ENCODE results near the gene ZNF90. TPM values are rescaled to one million over a fixed set of nuclear protein-coding genes. Genes with fewer than 3 reads are reported as not detected.

The ZNF90 gene
- total RNA-seq, 1 experiment from 2014 or later, result not detected

- Histone ChIP-seq H3K79me2 (ENCODE audit: insufficient read depth, low read length) (no peaks in the 10 kb centered on the region), H3K4me3 (replicated peaks in 1 of 2; ENCODE audit: low read depth in 1 of 2, low read length in 2 of 2) (no peak overlapping the region), H3K36me3 (ENCODE audit: control insufficient read depth in 1 of 2, insufficient read depth in 2 of 2, low read length in 2 of 2) (no peaks in the 10 kb centered on the region), H3K9me2 (ENCODE audit: insufficient read depth) (no peaks in the 10 kb centered on the region), H3K27me3 (ENCODE audit: insufficient read depth, low read length) (no peaks in the 10 kb centered on the region), H3K4me2 (ENCODE audit: low read length) (no peak overlapping the region), H4K20me1 (ENCODE audit: insufficient read depth) (no peaks in the 10 kb centered on the region), H2AFZ (ENCODE audit: low read depth, low read length, poor library complexity, severe bottlenecking) (no peak overlapping the region), H3K9me3 (ENCODE audit: control insufficient read depth in 1 of 2, insufficient read depth in 1 of 2, low read depth in 1 of 2, low read length in 2 of 2) (peaks cover 0 to 14% of the 10 kb centered on the region in 2 experiments; a peak in 2 of 4 replicates), H3K9ac (ENCODE audit: low read length) (no peak overlapping the region), H3K27ac (ENCODE audit: low read depth, low read length) (no peak overlapping the region), H3K4me1 (ENCODE audit: control insufficient read depth in 1 of 2, insufficient read depth in 2 of 2, low read length in 2 of 2) (no peaks in the 10 kb centered on the region)
- BruUV-seq (replicated peaks), result no TSS peak
- intact Hi-C loops (cut with micrococcal nuclease), result no loop called here
- POLR2A ChIA-PET, result no interaction called here
- RAD21 ChIA-PET (ENCODE audit: low non-redundant PET in 1 of 2, low total read pairs in 2 of 2, uncharacterized antibody in 2 of 2, unreplicated experiment in 2 of 2), result no interaction called here
- no peak for DNase-seq (ENCODE audit: low read depth, low spot score)
- TF ChIP-seq EGR1 (IDR thresholded peaks at IDR 0.05; ENCODE audit: low read depth) (no peak), SP1 (IDR thresholded peaks at IDR 0.05; ENCODE audit: low read depth) (no peak), TCF7L2 (IDR thresholded peaks at IDR 0.05; ENCODE audit: borderline replicate concordance, extremely low read depth, insufficient read depth, insufficient read length) (no peak), POLR2AphosphoS5 (IDR thresholded peaks at IDR 0.05; ENCODE audit: low read depth, low read length) (no peak)
- CTCF ChIA-PET, result no interaction called here
- no peak for ATAC-seq
These were observed 806 bp downstream of the ZNF90 start for GRCh38 chr19:20078581-20079031.

- Histone ChIP-seq H4K20me1 (ENCODE audit: insufficient read depth) (no peaks in the 10 kb centered on the region), H2AFZ (ENCODE audit: low read depth, low read length, poor library complexity, severe bottlenecking) (no peak overlapping the region), H3K4me2 (ENCODE audit: low read length) (no peak overlapping the region), H3K9ac (ENCODE audit: low read length) (no peak overlapping the region), H3K27ac (ENCODE audit: low read depth, low read length) (no peak overlapping the region), H3K9me2 (ENCODE audit: insufficient read depth) (no peaks in the 10 kb centered on the region), H3K9me3 (ENCODE audit: control insufficient read depth in 1 of 2, insufficient read depth in 1 of 2, low read depth in 1 of 2, low read length in 2 of 2) (peaks cover 0 to 9% of the 10 kb centered on the region in 2 experiments; a peak in 2 of 4 replicates), H3K4me3 (replicated peaks in 1 of 2; ENCODE audit: low read depth in 1 of 2, low read length in 2 of 2) (no peak overlapping the region), H3K36me3 (ENCODE audit: control insufficient read depth in 1 of 2, insufficient read depth in 2 of 2, low read length in 2 of 2) (no peaks in the 10 kb centered on the region), H3K4me1 (ENCODE audit: control insufficient read depth in 1 of 2, insufficient read depth in 2 of 2, low read length in 2 of 2) (no peaks in the 10 kb centered on the region), H3K79me2 (ENCODE audit: insufficient read depth, low read length) (no peaks in the 10 kb centered on the region), H3K27me3 (ENCODE audit: insufficient read depth, low read length) (no peaks in the 10 kb centered on the region)
- TF ChIP-seq SP1 (IDR thresholded peaks at IDR 0.05; ENCODE audit: low read depth) (no peak), EZH2phosphoT487 (IDR thresholded peaks at IDR 0.05; ENCODE audit: borderline replicate concordance) (no peak), REST (IDR thresholded peaks at IDR 0.05; ENCODE audit: low read depth) (no peak), ELF1 (IDR thresholded peaks at IDR 0.05; ENCODE audit: borderline replicate concordance, low read depth) (no peak)
- intact Hi-C loops (cut with micrococcal nuclease), result no loop called here
- ChIA-PET RAD21 (ENCODE audit: low non-redundant PET in 1 of 2, low total read pairs in 2 of 2, uncharacterized antibody in 2 of 2, unreplicated experiment in 2 of 2) (no interaction called here), POLR2A (no interaction called here), CTCF (no interaction called here)
- DNase-seq (ENCODE audit: low read depth, low spot score), result no peak
- no peak for ATAC-seq
- no TSS peak for BruUV-seq (replicated peaks)
These were observed 1.7 kb downstream of the ZNF90 start for GRCh38 chr19:20079476-20079875.

Data from HCT116 (cell line).